Esophagus squamous epithelium (tissue), 5 donors: Measurements from ENCODE around the gene CCDC13. TPM values are rescaled to one million over a fixed set of nuclear protein-coding genes. Genes with fewer than 3 reads are reported as not detected.

Experiments
- DNase-seq: peaks from one replicate; lab custom pipeline; 2025; lab: John Stamatoyannopoulos, UW
- H3K27ac ChIP-seq, 4 donors: fragments of 200-600 bp; sonication (generic); one replicate each; pipeline ENCODE4 v1.5.1; 2016 to 2019; ENCODE audit warnings: mild to moderate bottlenecking in 1 of 4
- H3K27me3 ChIP-seq, 4 donors: fragments of 200-600 bp; sonication (generic); 1 replicate in 3 of 4; 2 replicates in 1 of 4; pipeline versions ENCODE4 v1.5.1 to v1.6.0; 2017 to 2021; ENCODE audit warnings: antibody characterized with exemption in 1 of 4
- H3K36me3 ChIP-seq, 3 donors: fragments of 200-600 bp; sonication (generic); one replicate each; pipeline ENCODE4 v1.5.1; 2016 to 2019
- H3K4me1 ChIP-seq, 3 donors: fragments of 200-600 bp; sonication (generic); one replicate each; pipeline ENCODE4 v1.5.1; 2017 to 2019
- H3K4me3 ChIP-seq, 4 donors: fragments of 200-600 bp; sonication (generic); 1 replicate in 3 of 4; 2 replicates in 1 of 4; pipeline ENCODE4 v1.5.1; 2016 to 2019; ENCODE audit warnings: mild to moderate bottlenecking in 2 of 4, moderate library complexity in 1 of 4
- H3K9me3 ChIP-seq, 3 donors: fragments of 200-600 bp; sonication (generic); one replicate each; pipeline ENCODE4 v1.5.1; 2016 to 2019
- CTCF ChIP-seq, 6 experiments: fragments of 450-650 bp in 4 of 6; fragments of 200-600 bp in 2 of 6; sonication (generic) in 2 of 6; IDR thresholded peaks; one replicate each; pipeline ENCODE4 v1.5.1; 2016 to 2019; ENCODE audit warnings: antibody characterized with exemption in 6 of 6, mild to moderate bottlenecking in 4 of 6, moderate library complexity in 4 of 6
- POLR2A ChIP-seq, 4 donors: fragments of 450-650 bp; IDR thresholded peaks; one replicate each; pipeline ENCODE4 v1.6.1; 2017; ENCODE audit warnings: antibody characterized with exemption in 4 of 4, mild to moderate bottlenecking in 4 of 4, moderate library complexity in 3 of 4
- WGBS, 2 donors: methylation state at CpG; one replicate each; pipeline ENCODE4 v1.1.5; 2018; 5-methylcytosine and 5-hydroxymethylcytosine counted together
- intact Hi-C: fragments of 100-400 bp; cut with DNase I; formaldehyde crosslinking; loops from one replicate; pipeline ENCODE4 v1.15.0; 2022
- total RNA-seq, 4 donors: library from RNA; depleted of rRNA; stranded (reverse); fragments of >200 nt; gene quantifications; one replicate each; pipeline ENCODE4 v1.1.0, GENCODE V29; 2016
- donor health status: DM: yes; HTN: yes; CAD: no.

CCDC13 gene
- total RNA-seq, 4 donors from 2014 or later: 0.62 to 1.3 TPM; not detected in 2

DNA sequence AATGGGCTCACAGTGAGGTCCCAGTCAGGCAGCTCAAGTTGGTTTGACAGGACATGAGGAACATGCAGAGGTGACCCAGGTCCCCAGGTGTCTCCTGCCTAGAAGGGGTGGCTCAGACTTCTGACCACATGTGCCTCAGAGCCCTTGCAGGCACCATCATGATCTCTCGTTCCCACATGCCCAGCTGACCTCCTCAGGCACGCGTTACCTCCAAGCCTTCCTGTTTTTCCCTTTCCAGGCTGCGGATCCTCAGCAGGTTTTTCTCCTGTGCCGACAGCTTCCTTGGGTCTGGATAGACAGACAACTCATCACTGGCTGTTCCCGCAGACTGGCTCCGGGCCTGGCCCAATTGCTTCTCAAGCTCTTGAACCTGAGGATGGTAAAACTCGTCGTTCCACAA lies 30.4 kb downstream of the CCDC13 start:
- intact Hi-C loops: loop anchor here (10.0 kb wide), 1 partner anchor 158 kb away; the partner anchor contains the start of gene SEC22C
- no peak for DNase-seq
- Histone ChIP-seq H3K27ac (no peak overlapping the region), H3K9me3 (no peaks in the 10 kb centered on the region), H3K4me1 (peaks cover 21 to 38% (median 23%) of the 10 kb centered on the region in 3 donors), H3K36me3 (no peaks in the 10 kb centered on the region), H3K27me3 (no peaks in the 10 kb centered on the region), H3K4me3 (no peak overlapping the region)
- 86 to 97% methylated on average over 7 to 9 of the region's 9 CpGs for WGBS, 2 donors
- TF ChIP-seq CTCF (IDR thresholded peaks at IDR 0.05) (no peak), POLR2A (IDR thresholded peaks at IDR 0.05) (no peak)

DNA sequence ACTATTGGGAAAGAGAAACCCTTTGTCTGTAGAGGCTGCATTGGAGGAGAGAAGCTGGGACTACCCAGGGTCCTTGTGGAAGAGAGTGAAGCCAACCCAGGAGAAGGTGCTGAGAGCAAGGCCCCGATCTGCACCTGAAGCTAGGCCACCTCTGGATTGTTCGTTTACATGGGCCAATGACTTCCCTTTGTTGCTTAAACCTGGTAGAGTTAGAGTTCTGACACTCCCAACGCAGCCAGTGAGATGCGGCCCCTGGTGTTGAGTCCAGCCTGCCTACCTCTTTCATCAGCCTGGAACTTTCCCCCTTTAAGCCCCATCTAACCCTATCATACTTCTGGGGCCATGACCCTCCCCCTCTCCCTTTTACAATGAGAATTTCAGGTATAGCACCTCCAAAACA lies 30.8 kb downstream of the CCDC13 start:
- DNase-seq: no peak
- Histone ChIP-seq H3K4me3 (no peak overlapping the region), H3K27ac (no peak overlapping the region), H3K4me1 (peaks cover 20 to 34% (median 21%) of the 10 kb centered on the region in 3 donors), H3K9me3 (no peaks in the 10 kb centered on the region), H3K27me3 (no peaks in the 10 kb centered on the region), H3K36me3 (no peaks in the 10 kb centered on the region)
- intact Hi-C loops: loop anchor here (10.0 kb wide), 1 partner anchor 157 kb away; the partner anchor contains the start of gene SEC22C
- 75 to 88% methylated on average over 4 of the region's 4 CpGs for WGBS, 2 donors
- TF ChIP-seq POLR2A (IDR thresholded peaks at IDR 0.05): no peak
- no peak for TF ChIP-seq CTCF (IDR thresholded peaks at IDR 0.05)

DNA sequence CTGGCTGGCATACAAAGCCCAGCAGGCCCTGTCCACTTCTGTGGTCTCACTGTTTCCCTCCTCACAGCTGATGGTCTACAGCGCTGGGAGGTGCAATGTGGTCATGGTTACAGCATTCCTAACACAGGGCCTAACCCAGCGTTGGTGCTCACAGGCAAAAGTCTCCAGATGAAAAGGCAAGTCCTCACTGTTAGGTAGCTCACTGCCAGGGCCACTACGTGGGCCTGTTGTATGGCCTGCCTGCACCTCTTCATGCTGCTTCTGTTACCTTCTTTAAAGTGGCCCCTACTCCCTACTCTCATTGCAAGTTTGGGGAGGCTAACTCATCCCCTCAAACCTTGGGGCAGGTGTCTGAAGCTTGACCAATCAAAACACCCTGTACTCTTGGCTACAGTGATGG lies 31.3 kb downstream of the CCDC13 start:
- Histone ChIP-seq H3K36me3 (no peaks in the 10 kb centered on the region), H3K4me1 (peaks cover 16 to 29% (median 21%) of the 10 kb centered on the region in 3 donors), H3K27me3 (no peaks in the 10 kb centered on the region), H3K9me3 (no peaks in the 10 kb centered on the region), H3K4me3 (no peak overlapping the region), H3K27ac (no peak overlapping the region)
- TF ChIP-seq POLR2A (IDR thresholded peaks at IDR 0.05) (no peak), CTCF (IDR thresholded peaks at IDR 0.05) (no peak)
- intact Hi-C loops: loop anchor here (10.0 kb wide), 1 partner anchor 157 kb away; the partner anchor contains the start of gene SEC22C
- WGBS, 2 donors: 80 to 100% methylated on average over 1 to 3 of the region's 3 CpGs
- DNase-seq: no peak

DNA sequence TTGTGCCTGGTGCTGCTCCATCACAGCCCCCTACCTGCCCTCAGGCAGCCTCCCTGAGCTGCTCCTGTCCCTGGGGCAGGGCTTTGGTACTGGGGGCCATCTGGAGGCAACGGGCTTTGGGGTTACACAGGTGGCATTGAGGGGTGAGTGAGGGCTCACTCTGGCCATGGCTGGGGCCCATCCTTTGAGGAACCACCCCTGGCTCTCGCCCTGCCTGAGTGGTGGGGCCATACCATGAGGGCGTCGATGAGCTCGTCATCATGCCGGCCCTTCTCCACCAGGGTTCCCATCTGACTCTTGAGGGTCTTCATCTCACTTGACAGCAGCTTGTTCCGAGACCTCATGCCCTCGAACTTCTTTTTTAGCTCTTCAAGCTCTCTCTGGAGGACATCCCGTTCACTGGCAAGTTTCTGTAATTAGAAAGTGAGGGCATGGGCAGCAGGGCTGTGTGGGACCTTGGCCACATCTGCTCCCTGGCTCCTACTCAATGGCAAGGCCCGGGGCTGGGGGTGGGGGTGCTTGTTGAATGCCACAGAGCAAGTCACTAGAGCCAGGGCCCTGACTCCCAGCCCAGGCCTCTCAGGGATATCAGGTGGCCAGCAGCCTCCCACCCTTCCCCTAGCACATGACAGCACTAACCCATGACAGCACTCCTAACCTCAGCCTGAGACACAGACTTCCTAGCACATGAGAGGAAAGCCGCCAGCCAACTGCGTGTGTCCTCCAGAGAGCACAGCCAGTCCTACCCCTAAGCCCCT lies 33.5 kb downstream of the CCDC13 start:
- WGBS, 2 donors: 88% methylated on average over 6 to 9 of the region's 12 CpGs
- TF ChIP-seq POLR2A (IDR thresholded peaks at IDR 0.05) (no peak), CTCF (IDR thresholded peaks at IDR 0.05) (no peak)
- intact Hi-C loops: loop anchor here (10.0 kb wide), 1 partner anchor 155 kb away; the partner anchor contains the start of gene SEC22C
- Histone ChIP-seq H3K9me3 (no peaks in the 10 kb centered on the region), H3K36me3 (no peaks in the 10 kb centered on the region), H3K4me1 (peaks cover 0 to 7% (median 5%) of the 10 kb centered on the region in 3 donors), H3K4me3 (no peak overlapping the region), H3K27me3 (no peaks in the 10 kb centered on the region), H3K27ac (no peak overlapping the region)
- no peak for DNase-seq

- DNase-seq: no peak
- intact Hi-C loops: no loop called here
- no peaks in the 10 kb centered on the region for H3K27me3 ChIP-seq
- H3K36me3 ChIP-seq: no peaks in the 10 kb centered on the region
- H3K4me1 ChIP-seq: no peaks in the 10 kb centered on the region
- H3K27ac ChIP-seq: no peak overlapping the region
- 91 to 95% methylated on average over 6 of the region's 6 CpGs for WGBS, 2 donors
- H3K9me3 ChIP-seq: no peaks in the 10 kb centered on the region
- H3K4me3 ChIP-seq: no peak overlapping the region
- TF ChIP-seq POLR2A (IDR thresholded peaks at IDR 0.05): no peak
- no peak for TF ChIP-seq CTCF (IDR thresholded peaks at IDR 0.05)
Observed at GRCh38 chr3:42736531-42736930, 36.5 kb downstream of the CCDC13 start.
